Measurements from ENCODE around the gene MPP7.
"Not testable (repeated sequence)": the region's sequence is repeated elsewhere in the genome, so short reads cannot be mapped to it uniquely, and the experiment has no call there.

The MPP7 gene

DNA sequence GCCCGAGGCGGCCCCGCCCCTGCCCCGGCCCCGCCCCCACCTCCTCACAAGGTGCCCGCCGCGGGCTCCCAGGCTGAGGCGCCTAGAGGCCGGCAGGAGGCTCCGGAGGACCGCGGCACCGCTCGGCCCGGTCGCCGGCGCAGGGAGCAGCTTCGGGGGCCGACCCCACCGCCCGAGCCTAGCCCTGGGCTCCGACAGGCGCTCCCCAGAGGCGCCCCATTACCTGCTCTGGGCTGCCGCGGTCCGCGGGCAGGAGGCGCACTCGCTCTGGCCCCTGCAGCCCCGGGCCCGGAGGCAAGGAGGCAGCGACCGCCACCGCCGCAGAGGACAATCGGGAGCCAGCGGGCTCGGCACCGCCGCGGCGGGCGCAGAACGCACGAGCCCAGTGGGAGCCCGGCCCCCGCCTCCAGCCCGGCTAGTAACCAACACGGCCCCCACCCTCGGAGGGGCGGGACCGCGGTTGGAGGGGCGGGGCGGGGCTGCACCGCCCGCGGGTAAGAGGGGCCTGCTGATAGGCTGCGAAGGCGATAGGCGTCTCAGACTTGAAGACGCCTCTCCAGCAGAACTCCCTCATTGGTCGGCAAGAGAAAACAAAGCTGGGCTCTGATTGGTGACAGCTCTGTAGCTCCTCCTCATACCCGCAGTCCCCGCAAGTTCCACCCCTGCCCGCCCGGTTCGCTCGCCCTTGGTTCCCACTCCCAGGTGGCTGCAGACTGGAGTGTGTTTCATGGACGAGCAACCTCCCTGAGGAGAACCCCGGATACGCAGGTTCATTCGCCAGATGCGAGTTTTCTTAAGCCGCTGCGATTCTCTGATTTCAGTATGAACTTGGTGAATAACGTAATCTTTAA is at the start of gene MPP7:
MPP7 (minus strand) TSS at position 427 of the 851 bp plus-strand sequence. CDS start 64,460 bp downstream, outside the sequence.
- DNase-seq (ENCODE audit: low spot score), result peak; percentile 99

- no peak for DNase-seq (ENCODE audit: low spot score)
Observed at GRCh38 chr10:28349892-28350291, 47.0 kb upstream of the MPP7 start.

DNA sequence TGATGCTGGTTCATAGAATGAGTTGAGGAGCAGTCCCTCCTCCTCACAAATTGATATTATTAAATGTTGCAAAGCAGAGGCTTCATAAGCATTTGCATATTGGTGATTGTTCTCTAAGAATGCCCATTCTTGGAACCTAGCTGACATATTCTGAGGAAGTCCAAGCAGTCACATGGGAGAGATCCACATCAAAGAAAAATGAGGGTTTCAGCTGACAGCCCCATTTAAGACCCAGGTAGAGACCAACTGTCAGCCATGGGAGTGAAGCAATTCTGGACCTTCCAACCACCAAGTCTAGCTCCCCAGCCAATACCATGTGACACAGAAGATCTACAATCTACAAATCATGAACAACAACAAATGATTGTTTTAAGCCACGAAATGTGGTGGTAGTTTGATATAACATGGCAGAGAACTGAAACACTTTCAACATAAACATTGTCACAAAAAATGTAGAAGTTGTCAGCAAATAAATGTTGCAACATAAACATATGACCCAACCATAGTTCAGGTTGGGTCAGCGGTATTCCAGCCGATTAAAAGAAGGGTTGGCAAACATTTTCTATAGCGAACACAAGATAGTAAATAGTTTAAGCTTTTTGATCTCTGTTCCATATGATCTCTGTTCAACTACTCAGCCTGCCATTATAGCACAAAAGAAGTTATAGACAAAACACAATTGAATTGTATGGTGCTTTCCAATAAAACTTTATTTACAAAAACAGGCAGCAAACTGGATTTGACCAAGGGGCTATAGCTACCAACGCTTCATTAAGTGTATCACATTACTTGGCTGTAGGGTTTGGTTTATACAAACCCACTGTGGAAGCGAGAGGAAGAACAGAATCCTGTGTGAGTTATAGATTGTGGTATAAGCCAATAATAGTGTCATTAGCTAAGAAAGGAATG is 41.4 kb upstream of the MPP7 start:
- DNase-seq (ENCODE audit: low spot score), result no peak

GRCh38 chr10:28343252-28343651 is 40.4 kb upstream of the MPP7 start:
- no peak for DNase-seq (ENCODE audit: low spot score)

DNA sequence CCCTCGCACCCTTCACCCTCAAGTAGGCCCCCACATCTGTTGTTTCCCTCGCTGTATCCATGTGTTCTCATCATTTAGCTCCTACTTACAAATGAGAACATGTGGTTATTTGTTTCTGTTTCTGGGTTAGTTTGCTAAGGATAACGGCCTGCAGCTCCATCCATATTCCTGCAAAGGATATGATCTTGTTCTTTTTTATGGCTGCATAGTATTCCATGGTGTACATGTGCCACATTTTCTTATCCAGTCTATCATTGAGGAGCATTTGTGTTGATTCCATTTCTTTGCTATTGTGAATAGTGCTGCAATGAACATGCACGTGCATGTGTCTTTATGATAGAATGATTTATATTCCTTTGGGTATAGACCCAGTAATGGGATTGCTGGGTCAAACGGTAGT is 38.8 kb upstream of the MPP7 start:
- DNase-seq (ENCODE audit: low spot score), result not testable (repeated sequence)

DNA sequence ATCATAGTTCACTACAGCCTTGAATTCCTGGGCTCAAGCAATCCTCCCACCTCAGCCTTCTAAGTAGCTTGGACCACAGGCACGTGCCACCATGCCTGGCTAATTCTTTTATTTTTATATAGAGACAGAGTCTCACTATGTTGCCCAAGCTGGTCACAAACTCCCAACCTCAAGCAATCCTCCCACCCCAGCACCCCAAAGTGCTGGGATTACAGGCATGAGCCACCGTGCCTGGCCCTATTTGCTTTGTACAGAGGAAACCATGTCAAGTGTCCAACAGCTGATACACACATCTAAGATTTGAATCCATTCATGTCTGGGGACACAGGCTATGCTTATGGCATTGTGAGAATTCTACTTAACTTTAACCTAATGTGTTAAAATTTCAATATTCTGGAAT is 29.9 kb upstream of the MPP7 start:
- no peak for DNase-seq (ENCODE audit: low spot score)

- DNase-seq (ENCODE audit: low spot score), result no peak
Observed at GRCh38 chr10:28331841-28332240, 29.0 kb upstream of the MPP7 start.

DNA sequence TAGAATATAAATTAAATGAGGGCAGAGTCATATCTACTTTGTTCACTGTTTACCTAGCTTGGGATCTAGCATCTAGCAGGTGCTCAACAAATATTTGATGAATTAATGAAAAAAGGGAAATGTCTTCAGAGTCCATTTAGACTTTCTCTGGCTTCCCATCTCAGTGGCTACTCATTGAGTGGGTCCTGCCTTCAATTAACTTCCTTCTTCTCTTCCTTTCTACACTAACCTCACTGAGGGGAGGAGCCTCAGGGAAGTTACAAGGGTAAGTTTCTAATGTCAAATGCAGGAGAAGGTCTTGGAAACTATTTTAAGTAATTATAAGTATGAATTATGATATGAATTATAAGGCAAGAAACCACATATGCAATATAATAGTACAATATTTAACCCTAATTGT is 28.2 kb upstream of the MPP7 start:
- no peak for DNase-seq (ENCODE audit: low spot score)

- DNase-seq (ENCODE audit: low spot score), result no peak
Observed at GRCh38 chr10:28328346-28328745, 25.5 kb upstream of the MPP7 start.

DNA sequence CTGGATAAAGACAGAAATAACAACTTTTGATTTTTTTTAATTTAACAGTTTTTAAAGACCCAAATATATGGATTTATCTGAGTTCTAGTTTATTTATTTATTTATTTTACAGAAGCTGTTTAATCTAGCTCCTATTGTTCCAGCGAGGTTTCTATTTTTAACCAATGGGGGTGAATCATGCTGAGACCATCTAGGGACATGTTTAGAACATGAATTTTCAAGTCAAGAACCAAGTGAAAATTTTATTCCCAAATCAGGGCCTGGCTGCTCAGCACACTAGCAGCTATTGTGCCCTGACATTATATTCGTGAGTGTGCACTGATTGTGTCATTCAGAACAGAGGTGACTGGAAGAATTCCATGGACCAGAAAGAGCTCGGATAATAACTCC is 24.6 kb upstream of the MPP7 start:
- DNase-seq (ENCODE audit: low spot score), result no peak

- DNase-seq (ENCODE audit: low spot score), result peak; percentile 17
Observed at GRCh38 chr10:28326516-28327490, 23.9 kb upstream of the MPP7 start.

DNA sequence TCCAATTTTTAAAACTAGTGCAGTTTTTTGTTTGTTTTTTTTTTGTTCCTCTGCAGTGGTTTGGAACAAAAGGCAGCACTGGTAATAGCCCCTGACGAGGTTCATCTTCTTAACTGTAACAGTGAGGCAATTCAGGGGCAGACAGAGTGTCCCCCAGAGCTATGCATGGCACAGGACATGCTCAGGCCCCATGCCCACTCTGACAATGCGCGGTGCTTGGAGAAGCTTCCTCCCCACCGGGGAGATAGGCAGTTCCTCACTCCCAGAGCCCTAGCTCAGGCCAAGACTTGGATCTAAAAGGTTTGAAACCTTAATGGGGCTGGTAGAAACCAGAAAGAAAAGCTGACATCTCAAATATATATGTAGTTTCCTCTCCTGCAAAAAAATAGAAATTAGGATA is 17.9 kb upstream of the MPP7 start:
- no peak for DNase-seq (ENCODE audit: low spot score)

DNA sequence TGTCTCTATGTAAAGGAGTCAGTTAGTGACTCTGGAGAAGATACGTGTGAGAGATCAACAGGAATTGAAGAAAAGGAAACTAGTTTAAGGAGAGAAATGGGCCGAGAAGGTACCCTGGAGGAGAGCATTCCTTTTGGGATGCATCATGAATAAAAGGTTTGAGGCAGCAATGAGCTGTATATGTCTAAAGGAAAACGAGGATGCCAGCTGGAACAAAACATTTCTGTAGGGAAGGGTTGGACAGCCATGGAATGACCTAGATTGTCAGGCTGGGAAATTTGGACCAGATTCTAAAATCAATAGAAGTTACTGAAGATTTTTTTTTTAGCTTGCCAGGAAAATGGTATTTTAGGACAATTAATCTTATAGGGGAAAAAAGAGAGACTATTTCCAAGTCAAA is 17.2 kb upstream of the MPP7 start:
- DNase-seq (ENCODE audit: low spot score), result no peak

GRCh38 chr10:28319061-28319460 is 16.2 kb upstream of the MPP7 start:
- DNase-seq (ENCODE audit: low spot score), result not testable (repeated sequence)

DNA sequence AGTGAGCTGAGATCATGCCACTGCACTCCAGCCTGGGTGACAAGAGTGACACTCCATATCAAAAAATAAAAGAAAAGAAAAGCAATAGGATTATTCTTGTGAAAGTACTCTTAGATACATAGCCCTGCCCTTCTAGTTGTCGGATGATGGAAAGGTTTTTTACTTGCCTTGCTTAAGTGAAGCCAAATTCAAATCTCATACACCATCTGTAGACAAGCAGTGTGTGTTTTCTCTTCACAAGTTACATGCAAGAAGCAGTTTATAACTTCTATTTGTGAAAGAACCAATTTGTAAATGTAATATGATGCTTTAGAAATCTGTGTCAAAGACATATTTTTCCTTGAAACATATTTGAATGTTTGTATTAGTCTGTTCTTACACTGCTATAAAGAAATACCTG is 15.8 kb upstream of the MPP7 start:
- no peak for DNase-seq (ENCODE audit: low spot score)

- no peak for DNase-seq (ENCODE audit: low spot score)
Observed at GRCh38 chr10:28317760-28318159, 14.9 kb upstream of the MPP7 start.

- DNase-seq (ENCODE audit: low spot score), result no peak
Observed at GRCh38 chr10:28316696-28317095, 13.8 kb upstream of the MPP7 start.

DNA sequence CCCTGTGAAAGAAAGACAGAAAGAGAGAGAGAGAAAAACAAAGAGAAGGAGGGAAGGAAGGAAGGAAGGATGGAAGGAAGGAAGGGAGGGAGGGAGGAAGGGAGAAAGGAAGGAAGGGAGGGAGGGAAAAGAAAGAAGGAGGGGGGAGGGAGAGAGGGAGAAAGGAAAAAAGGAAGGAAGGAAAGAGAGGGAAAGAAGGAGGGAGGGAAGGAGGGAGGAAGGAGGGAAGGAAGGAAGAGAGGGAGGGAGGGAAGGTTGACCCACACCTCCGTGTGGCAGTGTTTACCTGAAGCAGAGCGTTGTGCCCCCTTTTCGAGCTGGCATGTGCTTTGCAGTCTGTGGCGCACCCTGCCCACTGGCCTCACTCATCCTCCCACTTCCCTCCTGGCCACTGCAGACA is 12.3 kb upstream of the MPP7 start:
- DNase-seq (ENCODE audit: low spot score), result no peak

GRCh38 chr10:28314211-28314610 is 11.3 kb upstream of the MPP7 start:
- DNase-seq (ENCODE audit: low spot score), result no peak

DNA sequence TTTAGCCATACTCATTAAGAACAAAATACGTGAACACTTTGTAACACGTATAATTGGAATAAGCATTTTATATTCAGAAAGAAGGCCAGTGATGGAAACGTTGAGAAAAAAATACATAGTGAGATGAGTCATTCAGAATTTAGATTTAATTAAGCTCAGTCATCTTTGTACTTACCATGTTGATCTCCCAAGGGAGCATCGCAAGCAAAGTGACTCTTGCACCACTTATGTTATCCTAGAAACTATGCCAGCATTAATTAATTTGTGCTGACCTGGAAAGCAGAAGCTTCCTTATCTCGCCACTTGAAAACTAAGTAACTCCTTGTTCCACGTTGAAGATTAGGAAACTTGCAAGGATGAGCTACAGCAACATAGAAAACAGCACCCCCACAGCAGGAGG is 9.7 kb upstream of the MPP7 start:
- DNase-seq (ENCODE audit: low spot score), result no peak

GRCh38 chr10:28311104-28311503 is 8.2 kb upstream of the MPP7 start:
- no peak for DNase-seq (ENCODE audit: low spot score)

GRCh38 chr10:28307267-28307666 is 4.4 kb upstream of the MPP7 start:
- DNase-seq (ENCODE audit: low spot score), result no peak
